Myocyte (in vitro differentiated cells): Measurements from ENCODE around the gene CCBE1. TPM values are rescaled to one million over a fixed set of nuclear protein-coding genes. Genes with fewer than 3 reads are reported as not detected.

Experiments
- DNase-seq: peaks from one replicate; pipeline ENCODE4 v3.0.0-alpha.2; 2012; ENCODE audit warnings: low read depth
- total RNA-seq: library from RNA; depleted of rRNA; stranded (reverse); fragments of >200 nt; gene quantifications from 2 replicates; pipeline ENCODE4 v1.2.3, GENCODE V29; 2014

Gene CCBE1
- total RNA-seq, 1 donor from 2014 or later: 8.6 TPM

DNA sequence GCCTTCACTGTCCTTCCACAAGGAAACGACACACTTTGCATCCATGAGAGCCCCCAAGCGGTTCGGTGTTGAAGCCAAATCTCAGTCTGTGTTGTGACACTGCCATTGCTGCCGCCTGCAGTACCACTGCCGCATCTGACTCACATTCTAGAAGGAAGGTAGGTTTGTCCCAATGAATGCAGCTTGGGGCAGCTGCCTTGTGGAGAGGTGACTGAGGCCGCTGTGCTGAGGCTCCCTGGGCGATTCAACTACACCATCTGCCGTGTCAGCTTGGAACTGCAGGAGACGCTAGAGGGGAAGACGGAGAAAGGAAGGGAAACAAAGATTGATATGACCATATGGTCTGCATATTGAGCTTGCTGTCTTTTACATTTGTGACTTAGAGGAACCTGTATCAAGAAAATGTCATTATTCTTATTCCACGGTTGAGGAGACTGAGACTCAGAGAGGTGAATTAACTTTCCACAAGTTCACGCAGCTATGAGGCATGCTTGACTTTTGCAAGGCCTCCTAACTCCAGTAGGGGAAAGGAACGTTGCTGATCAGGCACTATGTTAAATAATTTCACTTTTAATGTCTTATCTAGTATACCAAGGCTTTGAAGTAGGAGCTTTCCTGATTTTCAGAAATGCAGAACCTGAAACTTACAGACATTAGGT is 294.7 kb downstream of the CCBE1 start:
- peak; percentile 87 for DNase-seq

DNA sequence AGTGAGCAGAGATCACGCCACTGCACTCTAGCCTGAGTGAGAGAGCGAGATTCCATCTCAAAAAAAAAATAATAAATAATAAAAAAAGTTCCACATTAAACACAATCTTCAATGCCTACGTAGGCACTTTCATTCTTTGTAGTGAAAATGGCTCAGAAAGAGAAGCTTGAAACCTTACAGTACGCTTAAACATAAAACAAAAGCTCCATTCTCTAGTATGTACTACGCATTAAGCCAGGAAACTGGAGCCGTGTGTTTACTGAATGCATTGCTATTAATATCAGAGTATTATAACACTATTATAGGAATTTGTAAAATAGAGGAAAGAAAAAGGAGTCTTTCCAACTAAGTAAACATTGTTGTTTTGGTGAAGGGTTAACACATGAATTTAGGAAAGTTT is 296.8 kb downstream of the CCBE1 start:
- no peak for DNase-seq

DNA sequence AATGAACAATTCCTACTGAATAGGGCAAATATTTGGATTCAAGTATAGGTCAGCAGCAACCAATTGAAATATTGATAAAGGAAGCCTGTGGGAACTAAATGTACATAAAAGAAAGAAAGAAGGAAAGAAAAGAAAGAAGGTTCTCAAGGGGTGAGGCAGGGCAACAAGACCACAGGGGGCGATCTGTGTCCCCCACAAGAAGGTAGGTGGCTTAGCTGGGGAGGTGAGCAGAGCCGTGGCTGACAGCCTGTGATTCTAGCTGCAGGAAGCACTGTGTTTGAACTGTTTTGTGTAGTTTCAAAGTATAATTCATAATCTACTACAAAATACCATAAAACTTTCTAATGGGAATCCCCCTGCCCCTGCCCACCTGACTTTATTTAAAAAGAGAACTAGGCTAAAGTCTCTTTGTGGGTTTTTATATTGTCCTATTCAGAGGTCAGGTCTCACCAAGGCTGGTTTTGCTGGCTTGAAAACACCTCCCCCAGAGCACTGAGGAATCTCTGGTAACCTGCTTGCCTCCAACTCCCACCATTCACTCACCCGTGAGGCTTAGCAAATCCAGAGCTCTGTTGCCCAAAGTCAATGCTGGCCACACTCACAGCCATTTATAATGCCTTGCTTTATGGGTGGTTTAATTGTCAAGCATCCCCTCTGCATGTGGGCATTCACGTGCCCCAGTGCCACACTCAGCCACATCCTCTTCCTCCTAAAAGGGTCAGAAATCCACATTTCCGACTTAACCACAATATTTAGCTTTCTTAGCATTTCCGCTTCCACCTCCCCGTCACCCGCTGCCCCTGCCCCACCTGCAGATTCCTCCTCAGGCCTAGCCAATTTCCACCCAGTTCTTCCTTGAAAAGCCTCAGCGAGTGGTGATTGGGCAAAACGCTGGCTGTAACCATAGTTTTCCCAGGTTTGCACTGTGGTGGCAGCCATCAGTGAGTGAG is 301.7 kb downstream of the CCBE1 start:
- DNase-seq: no peak

DNA sequence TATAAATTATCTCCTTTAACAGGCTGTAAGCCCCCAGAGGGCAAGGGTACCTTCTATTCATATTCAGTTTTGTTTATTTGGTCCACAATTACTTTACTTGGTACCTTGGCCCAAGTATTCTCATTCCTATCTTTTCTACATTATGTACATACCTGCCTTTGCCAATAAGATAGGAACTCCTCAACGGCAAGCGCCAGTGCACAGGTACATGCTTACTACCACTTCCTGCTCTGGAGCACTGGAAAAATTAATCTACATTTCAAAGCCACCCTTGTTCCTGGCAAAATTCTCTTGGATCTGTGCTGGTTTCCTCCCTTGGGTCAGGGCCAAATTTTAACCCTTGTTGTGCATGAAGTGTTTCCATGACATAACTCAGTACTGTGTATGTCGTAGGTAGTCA is 303.8 kb downstream of the CCBE1 start:
- DNase-seq: no peak

DNA sequence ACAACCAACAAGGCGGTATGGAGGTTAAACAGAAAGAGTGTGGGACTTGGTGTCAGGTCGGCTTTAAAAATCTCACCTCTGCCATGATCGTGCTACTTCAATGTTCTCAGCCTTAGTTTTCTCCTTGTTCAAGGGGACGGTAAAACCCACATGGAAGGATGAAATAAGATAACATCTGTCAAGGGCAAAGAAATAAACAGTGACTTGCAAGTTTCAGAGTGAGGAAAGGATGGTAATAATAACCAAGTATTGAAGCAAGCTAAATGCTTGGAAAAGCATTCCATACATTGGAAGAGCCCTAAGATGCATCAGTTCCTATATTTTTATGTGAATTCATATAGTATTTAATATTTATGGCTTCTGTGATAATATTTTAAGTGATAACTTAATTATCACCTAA is 308.4 kb downstream of the CCBE1 start:
- no peak for DNase-seq

DNA sequence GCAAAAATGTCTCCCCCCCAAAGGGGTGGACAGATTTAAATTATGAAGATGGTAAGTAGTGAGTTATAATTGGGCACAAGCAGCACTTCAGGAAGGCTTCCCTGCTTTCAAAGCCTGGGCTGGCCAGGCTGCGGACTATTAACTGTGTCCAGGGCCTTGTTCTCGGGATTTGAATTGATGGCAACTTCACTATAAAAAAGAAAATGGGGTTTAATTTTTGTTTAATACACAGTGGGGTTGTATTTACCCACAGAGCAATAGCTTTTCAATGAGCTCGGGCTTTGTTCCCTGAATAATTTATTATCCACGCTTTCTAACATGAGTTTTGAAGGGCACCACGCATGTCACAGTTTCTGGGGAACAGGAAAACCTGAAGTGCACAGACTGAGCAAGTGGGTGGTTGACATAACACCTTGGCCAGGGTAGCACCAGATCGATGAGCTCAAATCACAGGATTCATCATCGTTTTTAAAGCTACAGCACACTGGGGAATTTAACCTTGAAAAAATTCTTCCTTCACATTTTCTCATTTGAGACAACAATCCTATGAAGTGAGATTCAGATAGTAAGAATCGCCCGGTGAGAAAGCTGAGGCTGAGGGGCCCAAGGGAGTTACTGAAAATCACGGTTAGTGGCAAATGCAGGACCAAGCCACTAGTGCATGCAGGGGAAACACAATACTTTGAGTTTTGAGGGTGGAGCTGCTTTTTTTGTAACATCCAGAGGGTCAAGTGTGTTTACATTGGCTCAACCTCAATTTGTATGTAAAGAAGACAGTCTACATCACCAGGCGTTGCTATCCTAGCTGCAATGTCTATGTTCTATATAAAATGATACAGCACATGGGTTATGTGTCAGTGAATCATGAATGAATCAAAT is 309.3 kb downstream of the CCBE1 start:
- DNase-seq: no peak

DNA sequence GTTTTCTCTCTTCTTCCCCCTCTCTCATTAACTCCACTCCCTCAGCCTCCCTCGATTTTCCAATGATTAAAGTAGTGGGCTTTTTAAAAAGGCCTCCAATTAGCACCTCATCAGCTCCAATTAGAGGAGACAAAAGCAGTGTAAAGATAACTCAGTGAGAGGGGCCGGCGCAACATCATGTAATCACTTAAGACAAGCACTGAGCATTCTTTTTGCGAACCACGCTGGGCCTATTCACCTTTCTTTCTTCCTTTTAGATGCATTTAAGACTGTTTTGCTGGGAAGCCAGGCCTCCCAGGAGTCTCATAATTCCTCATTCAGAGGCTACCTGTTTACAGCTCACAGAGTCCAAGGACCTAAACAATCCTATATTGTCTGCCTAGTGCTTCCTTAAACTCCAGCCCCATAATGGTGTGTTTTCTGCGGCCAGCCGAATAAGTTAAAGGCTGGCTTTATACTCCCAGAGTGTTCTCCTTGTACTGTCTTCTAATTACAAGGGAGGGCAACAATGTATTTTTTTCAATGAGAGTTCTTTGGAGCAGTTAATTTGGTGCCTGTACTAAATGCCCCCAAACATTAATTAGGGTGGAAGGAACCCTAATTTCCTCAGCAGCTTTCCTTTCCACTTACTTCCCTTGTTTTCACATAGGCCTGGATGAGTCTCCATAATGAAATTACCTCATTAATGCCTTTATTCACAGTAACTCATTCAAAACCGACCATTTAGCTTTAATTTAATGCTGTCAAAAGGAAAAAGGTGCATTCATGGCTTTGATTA is 310.1 kb downstream of the CCBE1 start:
- DNase-seq: no peak

DNA sequence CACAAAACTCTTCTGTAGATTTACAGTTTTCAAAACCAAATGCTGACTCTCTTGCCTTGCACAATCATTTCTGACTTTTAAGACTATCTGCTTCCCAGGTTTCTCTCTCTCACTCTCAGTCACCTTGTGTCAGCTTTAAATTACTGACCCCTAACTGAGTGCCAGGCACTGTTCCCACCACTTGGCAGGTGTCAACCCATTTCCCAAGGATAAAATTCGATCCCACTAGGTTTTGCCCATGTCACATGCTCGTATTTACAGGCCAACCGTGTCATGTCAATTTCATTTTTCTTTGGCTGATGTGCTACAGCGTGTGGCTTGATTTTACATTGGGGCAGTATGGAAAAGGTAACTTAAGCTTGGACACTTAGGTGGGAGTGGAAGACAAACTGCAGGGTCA is 312.0 kb downstream of the CCBE1 start:
- no peak for DNase-seq

DNA sequence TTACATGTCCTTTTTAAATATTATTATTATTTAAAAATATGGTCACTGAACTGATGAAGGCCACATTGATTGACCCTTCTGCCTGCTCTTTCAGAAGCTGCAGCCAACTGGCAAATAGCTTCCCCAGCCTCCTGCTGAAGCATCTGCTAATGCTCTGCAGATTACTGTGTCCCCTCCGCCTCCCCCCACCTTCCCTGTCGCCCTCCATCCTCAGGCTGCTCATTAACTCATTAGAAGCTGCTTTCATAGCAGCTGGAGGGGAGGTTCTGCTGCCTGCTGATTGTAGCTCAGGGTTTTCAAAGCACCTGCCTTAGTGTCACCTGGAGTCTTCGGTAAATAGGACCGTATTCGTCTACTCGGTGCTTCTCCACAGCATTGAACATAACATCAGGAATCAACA is 313.4 kb downstream of the CCBE1 start:
- DNase-seq: no peak

DNA sequence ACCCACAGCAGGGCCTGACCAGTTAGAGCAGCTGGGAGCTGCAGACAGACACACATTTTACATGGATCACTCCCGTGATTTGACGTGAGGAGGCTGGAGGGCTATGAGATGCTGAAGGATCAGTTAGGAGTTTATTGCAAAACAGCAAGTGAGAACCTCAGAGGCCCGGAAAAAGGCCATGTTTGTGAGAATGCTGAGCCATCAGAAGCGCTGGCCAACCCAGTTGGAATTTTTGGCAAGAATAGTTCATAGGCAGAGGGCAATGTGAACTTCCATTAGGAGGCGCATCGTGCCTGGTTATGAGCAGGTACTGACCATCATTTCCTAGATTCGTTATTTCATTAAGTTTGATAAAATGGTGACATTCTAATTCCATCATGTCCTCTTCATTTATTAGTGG is 314.8 kb downstream of the CCBE1 start:
- no peak for DNase-seq

DNA sequence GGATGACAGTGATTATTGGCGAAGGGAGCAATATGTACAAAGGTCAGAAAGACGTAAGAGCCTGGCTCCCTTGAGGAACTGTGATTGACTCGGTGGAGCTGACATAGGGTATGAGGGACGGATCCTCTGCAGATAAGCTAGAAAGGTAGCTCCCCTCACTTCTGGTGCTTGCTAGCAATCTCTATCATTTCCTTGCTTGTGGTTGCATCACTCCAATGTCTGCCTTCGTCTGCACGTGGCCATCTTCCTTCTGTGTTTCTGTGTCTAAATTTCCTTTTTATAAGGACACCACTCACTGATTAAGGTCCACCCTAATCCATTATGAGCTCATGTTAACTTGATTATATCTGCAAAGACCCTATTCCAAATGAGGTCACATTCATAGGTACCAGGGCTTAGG is 315.3 kb downstream of the CCBE1 start:
- no peak for DNase-seq

Other genes starting within 250 kb of the CCBE1 start
- gene PMAIP1, start 202.6 kb upstream of the CCBE1 start, total RNA-seq: 62.5 and 75.1 TPM in 2 replicates